NB4 (cell line): ENCODE data around the gene CDH23.

ENCODE experiments used
- DNase-seq: peaks from one replicate; pipeline ENCODE4 v3.0.0; 2010; ENCODE audit warnings: low read depth
- H3K4me3 ChIP-seq: one replicate; pipeline ENCODE4 v1.5.1; 2011; ENCODE audit warnings: mild to moderate bottlenecking, low read depth, low read length, moderate library complexity
- MYC ChIP-seq: IDR thresholded peaks from 2 replicates; pipeline ENCODE4 v1.6.1; 2011; ENCODE audit warnings: low read depth, low read length
- POLR2A ChIP-seq: IDR thresholded peaks from 2 replicates; pipeline ENCODE4 v1.6.1; 2011; ENCODE audit warnings: mild to moderate bottlenecking; ENCODE audit not compliant: insufficient read length; ENCODE audit errors: extremely low read depth
- TF ChIP-seq, protein P1 (sequence below): IDR thresholded peaks from one replicate; pipeline ENCODE4 v1.5.1; 2012; ENCODE audit warnings: low read depth, low read length
- TF ChIP-seq, protein P2 (sequence below): IDR thresholded peaks from 2 replicates; pipeline ENCODE4 v1.6.1; 2011; ENCODE audit warnings: low read depth, low read length

Gene CDH23

DNA sequence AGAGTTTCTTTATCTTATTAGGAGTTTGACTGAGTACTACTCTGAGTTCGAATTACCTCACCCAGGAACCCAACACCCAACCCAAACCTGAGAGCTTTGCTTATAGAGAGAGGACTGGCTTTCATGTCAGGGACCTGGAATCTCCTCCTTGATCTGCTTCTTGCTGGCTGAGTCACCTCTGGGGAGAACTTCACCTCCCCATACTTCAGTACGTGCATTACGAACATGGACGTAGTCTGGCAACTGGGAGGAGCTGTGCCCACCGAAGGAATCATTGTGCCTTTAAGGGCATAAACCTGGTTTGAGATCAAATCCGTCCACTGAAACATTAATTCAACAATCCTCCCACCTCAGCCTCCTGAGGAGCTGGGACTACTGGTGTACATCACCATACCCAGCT lies 466.5 kb downstream of the CDH23 start:
- H3K4me3 ChIP-seq = no peak overlapping the region
- no peak for DNase-seq
- TF ChIP-seq, protein P1, sequence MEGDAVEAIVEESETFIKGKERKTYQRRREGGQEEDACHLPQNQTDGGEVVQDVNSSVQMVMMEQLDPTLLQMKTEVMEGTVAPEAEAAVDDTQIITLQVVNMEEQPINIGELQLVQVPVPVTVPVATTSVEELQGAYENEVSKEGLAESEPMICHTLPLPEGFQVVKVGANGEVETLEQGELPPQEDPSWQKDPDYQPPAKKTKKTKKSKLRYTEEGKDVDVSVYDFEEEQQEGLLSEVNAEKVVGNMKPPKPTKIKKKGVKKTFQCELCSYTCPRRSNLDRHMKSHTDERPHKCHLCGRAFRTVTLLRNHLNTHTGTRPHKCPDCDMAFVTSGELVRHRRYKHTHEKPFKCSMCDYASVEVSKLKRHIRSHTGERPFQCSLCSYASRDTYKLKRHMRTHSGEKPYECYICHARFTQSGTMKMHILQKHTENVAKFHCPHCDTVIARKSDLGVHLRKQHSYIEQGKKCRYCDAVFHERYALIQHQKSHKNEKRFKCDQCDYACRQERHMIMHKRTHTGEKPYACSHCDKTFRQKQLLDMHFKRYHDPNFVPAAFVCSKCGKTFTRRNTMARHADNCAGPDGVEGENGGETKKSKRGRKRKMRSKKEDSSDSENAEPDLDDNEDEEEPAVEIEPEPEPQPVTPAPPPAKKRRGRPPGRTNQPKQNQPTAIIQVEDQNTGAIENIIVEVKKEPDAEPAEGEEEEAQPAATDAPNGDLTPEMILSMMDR = no peak
- TF ChIP-seq MYC (no peak), POLR2A (no peak)

DNA sequence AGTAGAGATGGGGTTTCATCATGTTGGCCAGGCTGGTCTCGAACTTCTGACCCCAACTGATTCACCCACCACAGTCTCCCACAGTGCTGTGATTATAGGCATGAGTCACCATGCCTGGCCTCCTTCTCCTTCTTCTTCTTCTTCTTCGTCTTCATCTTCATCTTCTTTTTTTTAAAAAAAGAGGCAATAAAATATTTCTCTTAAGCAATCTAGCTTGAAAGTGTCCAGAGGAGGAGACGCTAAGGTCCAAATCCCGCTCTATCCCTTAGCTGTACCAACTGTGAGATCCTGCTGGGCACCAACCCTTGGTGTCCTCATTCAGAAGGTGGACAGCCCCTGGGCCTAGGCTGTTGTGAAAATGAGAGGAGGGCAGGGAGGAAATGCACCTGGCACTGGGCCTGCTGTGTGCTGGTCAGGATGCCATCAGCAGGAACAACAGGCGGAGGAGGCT lies 468.2 kb downstream of the CDH23 start:
- no peak overlapping the region for H3K4me3 ChIP-seq
- TF ChIP-seq, protein P1 = no peak
- TF ChIP-seq MYC (no peak), POLR2A (no peak)
- TF ChIP-seq, protein P2, sequence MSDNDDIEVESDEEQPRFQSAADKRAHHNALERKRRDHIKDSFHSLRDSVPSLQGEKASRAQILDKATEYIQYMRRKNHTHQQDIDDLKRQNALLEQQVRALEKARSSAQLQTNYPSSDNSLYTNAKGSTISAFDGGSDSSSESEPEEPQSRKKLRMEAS = no peak
- peak; percentile 65 for DNase-seq
